HCT116 (cell line): Measurements from ENCODE around the gene CEP170B. TPM values are rescaled to one million over a fixed set of nuclear protein-coding genes. Genes with fewer than 3 reads are reported as not detected.

Source experiments
- ATAC-seq: fragments of 200-7000 bp; cut with Tn5 transposase; 2 replicates; pipeline ENCODE4 v1.9.1; 2020; ENCODE audit warnings: mild to moderate bottlenecking, moderate library complexity
- BruUV-seq: library from RNA; stranded (reverse); fragments of 400-500 nt; replicated peaks from 2 replicates; lab custom pipeline; 2021; lab: Mats Ljungman, UMichigan
- CTCF ChIA-PET: fragments of 300-600 bp; sonication (Branson Sonifier 250); formaldehyde crosslinking; loops from one replicate; lab custom pipeline; 2021; ENCODE audit warnings: antibody characterized with exemption; lab: Charles Lee
- POLR2A ChIA-PET: fragments of 300-600, 350-600 bp; sonication (Branson Sonifier 250); formaldehyde crosslinking; loops from one replicate; lab custom pipeline; 2021; ENCODE audit warnings: antibody characterized with exemption; lab: Charles Lee
- RAD21 ChIA-PET, 2 experiments: fragments of 300-600 bp; sonication (Branson Sonifier 250); formaldehyde crosslinking; loops; one replicate each; lab custom pipeline; 2023; ENCODE audit warnings: low total read pairs in 2 of 2; ENCODE audit not compliant: uncharacterized antibody in 2 of 2, unreplicated experiment in 2 of 2, low non-redundant PET in 1 of 2; lab: Charles Lee
- DNase-seq: peaks from one replicate; pipeline ENCODE4 v3.0.0-alpha.2; 2010; ENCODE audit warnings: low read depth, low spot score
- H2AFZ ChIP-seq: fragments of 200-600 bp; shearing (Covaris generic), sonication (generic); 2 replicates; pipeline ENCODE4 v1.6.1; 2017; ENCODE audit warnings: low read depth, mixed run types, mixed read lengths, antibody characterized with exemption, low read length; ENCODE audit not compliant: poor library complexity, severe bottlenecking
- H3K27ac ChIP-seq: 2 replicates; pipeline ENCODE4 v1.5.1; 2012; ENCODE audit warnings: low read depth, low read length
- H3K27me3 ChIP-seq: fragments of 200-600 bp; sonication (generic); 2 replicates; pipeline ENCODE4 v1.6.1; 2016; ENCODE audit warnings: mixed run types, low read length, mixed read lengths; ENCODE audit not compliant: insufficient read depth
- H3K36me3 ChIP-seq, 2 experiments: fragments of 200-500 bp in 1 of 2; fragments of 200-600 bp in 1 of 2; sonication (Bioruptor generic) in 1 of 2; sonication (generic) in 1 of 2; 2 replicates each; pipeline versions ENCODE4 v1.5.1 to v1.6.1; 2014 to 2016; ENCODE audit warnings: low read length in 2 of 2, inconsistent platforms in 1 of 2, mixed read lengths in 1 of 2, mixed run types in 1 of 2; ENCODE audit not compliant: insufficient read depth in 2 of 2, control insufficient read depth in 1 of 2
- H3K4me1 ChIP-seq, 2 experiments: fragments of 200-600 bp in 1 of 2; sonication (generic) in 1 of 2; 2 replicates each; pipeline versions ENCODE4 v1.5.1 to v1.6.1; 2012 to 2017; ENCODE audit warnings: low read length in 2 of 2, inconsistent platforms in 1 of 2, mild to moderate bottlenecking in 1 of 2, mixed read lengths in 1 of 2, mixed run types in 1 of 2, moderate library complexity in 1 of 2; ENCODE audit not compliant: insufficient read depth in 2 of 2, control insufficient read depth in 1 of 2
- H3K4me2 ChIP-seq: fragments of 200-600 bp; sonication (generic); 2 replicates; pipeline ENCODE4 v1.6.1; 2017; ENCODE audit warnings: mixed run types, low read length, mixed read lengths
- H3K4me3 ChIP-seq, 2 experiments: fragments of 200-600 bp in 1 of 2; sonication (generic) in 1 of 2; replicated peaks in 1 of 2; 2 replicates each; pipeline ENCODE4 v1.5.1; 2011 to 2016; ENCODE audit warnings: low read length in 2 of 2, control low read depth in 1 of 2, low read depth in 1 of 2, mild to moderate bottlenecking in 1 of 2, mixed read lengths in 1 of 2, mixed run types in 1 of 2
- H3K79me2 ChIP-seq: fragments of 200-600 bp; sonication (generic); 2 replicates; pipeline ENCODE4 v1.6.1; 2017; ENCODE audit warnings: mild to moderate bottlenecking, mixed run types, low read length, moderate library complexity, mixed read lengths; ENCODE audit not compliant: insufficient read depth
- H3K9ac ChIP-seq: fragments of 200-600 bp; sonication (generic); 2 replicates; pipeline ENCODE4 v1.6.1; 2016; ENCODE audit warnings: low read length, mixed read lengths
- H3K9me2 ChIP-seq: fragments of 200-600 bp; sonication (generic), shearing (Covaris generic); 2 replicates; pipeline ENCODE4 v1.6.1; 2017; ENCODE audit warnings: mixed run types, mild to moderate bottlenecking, moderate library complexity; ENCODE audit not compliant: insufficient read depth
- H3K9me3 ChIP-seq, 2 experiments: fragments of 200-500 bp in 1 of 2; fragments of 200-600 bp in 1 of 2; sonication (Bioruptor generic) in 1 of 2; sonication (generic) in 1 of 2; 2 replicates each; pipeline ENCODE4 v1.6.1; 2014 to 2017; ENCODE audit warnings: low read length in 2 of 2, mixed read lengths in 2 of 2, inconsistent platforms in 1 of 2, low read depth in 1 of 2, mild to moderate bottlenecking in 1 of 2, mixed run types in 1 of 2, moderate library complexity in 1 of 2; ENCODE audit not compliant: control insufficient read depth in 1 of 2, insufficient read depth in 1 of 2
- H4K20me1 ChIP-seq: fragments of 200-600 bp; sonication (generic), shearing (Covaris generic); 2 replicates; pipeline ENCODE4 v1.6.1; 2017; ENCODE audit warnings: mixed run types, mild to moderate bottlenecking, moderate library complexity; ENCODE audit not compliant: insufficient read depth
- ATF3 ChIP-seq: IDR thresholded peaks from 2 replicates; pipeline ENCODE4 v1.6.1; 2012
- CBX3 ChIP-seq: IDR thresholded peaks from 2 replicates; pipeline ENCODE4 v1.6.1; 2012; ENCODE audit warnings: low read depth
- CEBPB ChIP-seq: IDR thresholded peaks from 2 replicates; pipeline ENCODE4 v1.6.1; 2012; ENCODE audit warnings: low read depth
- CTCF ChIP-seq, 3 experiments: fragments of 200-600 bp in 1 of 3; sonication (generic) in 1 of 3; IDR thresholded peaks in 2 of 3; conservative IDR thresholded peaks in 1 of 3; 2 replicates each; pipeline ENCODE4 v1.5.1; 2012 to 2017; ENCODE audit warnings: low read depth in 2 of 3, low read length in 2 of 3, antibody characterized with exemption in 1 of 3, borderline replicate concordance in 1 of 3, control low read depth in 1 of 3, mild to moderate bottlenecking in 1 of 3, mixed read lengths in 1 of 3, mixed run types in 1 of 3, moderate library complexity in 1 of 3; ENCODE audit not compliant: insufficient read depth in 1 of 3
- EGR1 ChIP-seq: IDR thresholded peaks from 2 replicates; pipeline ENCODE4 v1.6.1; 2012; ENCODE audit warnings: low read depth
- ELF1 ChIP-seq: IDR thresholded peaks from 2 replicates; pipeline ENCODE4 v1.6.1; 2012; ENCODE audit warnings: low read depth, borderline replicate concordance
- JUND ChIP-seq: IDR thresholded peaks from 2 replicates; pipeline ENCODE4 v1.6.1; 2012
- MAX ChIP-seq: IDR thresholded peaks from 2 replicates; pipeline ENCODE4 v1.6.1; 2012
- POLR2AphosphoS5 ChIP-seq: IDR thresholded peaks from 2 replicates; pipeline ENCODE4 v1.6.1; 2011; ENCODE audit warnings: mild to moderate bottlenecking, low read depth, low read length, moderate library complexity
- RAD21 ChIP-seq: IDR thresholded peaks from 2 replicates; pipeline ENCODE4 v1.6.1; 2012; ENCODE audit warnings: low read depth, mild to moderate bottlenecking
- SRF ChIP-seq: IDR thresholded peaks from 2 replicates; pipeline ENCODE4 v1.6.1; 2012; ENCODE audit warnings: low read depth
- YY1 ChIP-seq: IDR thresholded peaks from 2 replicates; pipeline ENCODE4 v1.6.1; 2011; ENCODE audit warnings: low read length, low read depth, moderate library complexity, mild to moderate bottlenecking; ENCODE audit not compliant: insufficient replicate concordance; ENCODE audit errors: extremely low read depth
- ZBTB33 ChIP-seq: IDR thresholded peaks from 2 replicates; pipeline ENCODE4 v1.6.1; 2011; ENCODE audit warnings: mild to moderate bottlenecking, low read length, moderate library complexity; ENCODE audit not compliant: insufficient replicate concordance; ENCODE audit errors: extremely low read depth
- ZFX ChIP-seq: fragments of 450-650 bp; IDR thresholded peaks from 2 replicates; pipeline ENCODE4 v1.6.1; 2017
- ZNF274 ChIP-seq: fragments of 200-500 bp; sonication (Bioruptor generic); IDR thresholded peaks from 2 replicates; pipeline ENCODE4 v1.6.1; 2014; ENCODE audit warnings: mild to moderate bottlenecking, low read depth, low read length, inconsistent platforms
- intact Hi-C: fragments of 100-400 bp; cut with micrococcal nuclease; formaldehyde crosslinking; loops from 2 replicates; pipeline ENCODE4 v1.10.0; 2022
- total RNA-seq: library from RNA; stranded (reverse); gene quantifications from one replicate; pipeline ENCODE4 v1.2.1, GENCODE V29; 2021; ENCODE audit not compliant: unreplicated experiment

The CEP170B gene
- total RNA-seq, 1 experiment from 2014 or later: 45.9 TPM

- no peak for TF ChIP-seq ELF1
- no peak for TF ChIP-seq EGR1
- no peak for TF ChIP-seq MAX
- no peak for TF ChIP-seq ATF3
- no peak for TF ChIP-seq POLR2AphosphoS5
- no peak for TF ChIP-seq CBX3
- TF ChIP-seq CTCF (IDR thresholded peaks at IDR 0.05 in 2 of 3, conservative IDR thresholded peaks at IDR 0.05 in 1 of 3; ENCODE audit: borderline replicate concordance in 1 of 3, insufficient read depth in 1 of 3, low read depth in 2 of 3, low read length in 2 of 3): no peak
- TF ChIP-seq ZFX: no peak
- no peak for TF ChIP-seq SRF
- TF ChIP-seq ZBTB33: no peak
- no peak for TF ChIP-seq RAD21
- TF ChIP-seq JUND: no peak
- TF ChIP-seq CEBPB: no peak
- no peak for TF ChIP-seq ZNF274
- no peak for TF ChIP-seq YY1
- H4K20me1 ChIP-seq: no peaks in the 10 kb centered on the region
- peaks cover 0 to 7% of the 10 kb centered on the region in 2 experiments; a peak in 1 of 4 replicates for H3K4me1 ChIP-seq
- ChIA-PET POLR2A (no interaction called here), RAD21 (no interaction called here), CTCF (interaction anchor here (0.9 kb wide), 1 partner anchor 37 kb away, joined by 3 read pairs; no protein-coding TSS in a partner anchor)
- ATAC-seq: no peak
- H3K4me2 ChIP-seq: no peak overlapping the region
- H3K9ac ChIP-seq: no peak overlapping the region
- no peaks in the 10 kb centered on the region for H3K27me3 ChIP-seq
- no peaks in the 10 kb centered on the region for H3K9me2 ChIP-seq
- no peak overlapping the region for H2AFZ ChIP-seq
- H3K4me3 ChIP-seq: no peak overlapping the region
- no peaks in the 10 kb centered on the region for H3K79me2 ChIP-seq
- DNase-seq: no peak
- H3K9me3 ChIP-seq: no peaks in the 10 kb centered on the region
- no TSS peak for BruUV-seq
- H3K36me3 ChIP-seq: no peaks in the 10 kb centered on the region
- intact Hi-C loops: no loop called here
- H3K27ac ChIP-seq: no peak overlapping the region
Measured at GRCh38 chr14:104937161-104937560, 72.1 kb downstream of the CEP170B start.
